Colonic mucosa (tissue), 4 donors: ENCODE data around the gene TNIP1. TPM values are rescaled to one million over a fixed set of nuclear protein-coding genes. Genes with fewer than 3 reads are reported as not detected.

Experiments used
- DNase-seq: peaks from one replicate; pipeline ENCODE4 v3.0.0-alpha.2; 2020
- H3K27ac ChIP-seq: fragments of 200-600 bp; one replicate; pipeline ENCODE4 v1.8.0; 2021
- H3K27me3 ChIP-seq: fragments of 200-600 bp; one replicate; pipeline ENCODE4 v1.8.0; 2021
- H3K36me3 ChIP-seq: fragments of 200-600 bp; one replicate; pipeline ENCODE4 v1.8.0; 2021
- H3K4me1 ChIP-seq: fragments of 200-600 bp; one replicate; pipeline ENCODE4 v1.8.0; 2021; ENCODE audit warnings: mild to moderate bottlenecking
- H3K4me3 ChIP-seq: fragments of 200-600 bp; one replicate; pipeline ENCODE4 v1.8.0; 2021
- H3K9ac ChIP-seq, 2 donors: one replicate each; pipeline ENCODE4 v1.7.0; 2013; ENCODE audit warnings: control low read depth in 2 of 2, low read depth in 2 of 2, low read length in 2 of 2
- H3K9me3 ChIP-seq: fragments of 200-600 bp; one replicate; pipeline ENCODE4 v1.8.0; 2021
- CTCF ChIP-seq: fragments of 200-600 bp; IDR thresholded peaks from one replicate; pipeline ENCODE4 v1.8.0; 2022; ENCODE audit warnings: antibody characterized with exemption, mild to moderate bottlenecking
- intact Hi-C: fragments of 100-400 bp; cut with DNase I; formaldehyde crosslinking; loops from one replicate; pipeline ENCODE4 v1.14.1; 2022
- total RNA-seq, 2 donors: library from RNA; stranded (reverse); fragmentation: NEBNext Ultra II Directional in 1 of 2; extraction: Animal tissue kit (Norgen Biotek cat#: 25700) in 1 of 2; gene quantifications; one replicate each; pipeline ENCODE4 v1.2.1, GENCODE V29; 2021
- donor health status: healthy.
- donor health status: DM: no; HTN: no; CAD: no.
- donor health status: DM: no; HTN: no; CAD: no.

TNIP1 gene
- total RNA-seq, 2 donors from 2014 or later, result 153 to 220 TPM

- no peak overlapping the region for H3K4me3 ChIP-seq
- H3K9ac ChIP-seq, result no peak overlapping the region
- no peaks in the 10 kb centered on the region for H3K9me3 ChIP-seq
- H3K36me3 ChIP-seq, result no peaks in the 10 kb centered on the region
- DNase-seq, result no peak
- no peak for TF ChIP-seq CTCF
- H3K27me3 ChIP-seq, result no peaks in the 10 kb centered on the region
- H3K4me1 ChIP-seq, result peaks cover 13% of the 10 kb centered on the region
- intact Hi-C loops, result no loop called here
- H3K27ac ChIP-seq, result no peak overlapping the region
Observed at GRCh38 chr5:151070449-151070848, 10.4 kb downstream of the TNIP1 start.

- Histone ChIP-seq H3K4me1 (peaks cover 17% of the 10 kb centered on the region), H3K27me3 (no peaks in the 10 kb centered on the region), H3K9me3 (no peaks in the 10 kb centered on the region), H3K27ac (peak overlapping the region; percentile 40), H3K9ac (peak overlapping the region in 1 of 2 donors; percentile 16), H3K4me3 (no peak overlapping the region), H3K36me3 (no peaks in the 10 kb centered on the region)
- DNase-seq, result no peak
- intact Hi-C loops, result no loop called here
- TF ChIP-seq CTCF, result no peak
Observed at GRCh38 chr5:151068433-151069197, 12.2 kb downstream of the TNIP1 start.

- no peaks in the 10 kb centered on the region for H3K9me3 ChIP-seq
- peaks cover under 1% of the 10 kb centered on the region for H3K36me3 ChIP-seq
- intact Hi-C loops, result no loop called here
- no peak overlapping the region for H3K4me3 ChIP-seq
- no peaks in the 10 kb centered on the region for H3K27me3 ChIP-seq
- H3K4me1 ChIP-seq, result peaks cover 22% of the 10 kb centered on the region
- TF ChIP-seq CTCF, result no peak
- no peak for DNase-seq
- H3K27ac ChIP-seq, result peak overlapping the region; percentile 40
- H3K9ac ChIP-seq, result peak overlapping the region in 1 of 2 donors; percentile 16
Observed at GRCh38 chr5:151067632-151068432, 13.0 kb downstream of the TNIP1 start.

- H3K36me3 ChIP-seq, result peaks cover 9% of the 10 kb centered on the region
Observed at GRCh38 chr5:151066920-151067319, 13.9 kb downstream of the TNIP1 start.

GRCh38 chr5:151065609-151066008 lies 15.2 kb downstream of the TNIP1 start:
- DNase-seq, result no peak
- no peak for TF ChIP-seq CTCF
- intact Hi-C loops, result no loop called here
- Histone ChIP-seq H3K4me1 (peaks cover 22% of the 10 kb centered on the region), H3K36me3 (peaks cover 20% of the 10 kb centered on the region), H3K9ac (no peak overlapping the region), H3K4me3 (no peak overlapping the region), H3K27ac (no peak overlapping the region), H3K9me3 (no peaks in the 10 kb centered on the region), H3K27me3 (no peaks in the 10 kb centered on the region)

More at GRCh38 chr5:151066920-151067319, 13.9 kb downstream of the TNIP1 start:
- Histone ChIP-seq H3K9ac (no peak overlapping the region), H3K9me3 (no peaks in the 10 kb centered on the region), H3K4me1 (peaks cover 22% of the 10 kb centered on the region), H3K27ac (no peak overlapping the region), H3K4me3 (no peak overlapping the region), H3K27me3 (no peaks in the 10 kb centered on the region)
- no peak for DNase-seq
- no peak for TF ChIP-seq CTCF
- intact Hi-C loops, result no loop called here
